GM21576 (cell line): ENCODE data around the gene ACP4.
"Not testable (repeated sequence)": the region's sequence is repeated elsewhere in the genome, so short reads cannot be mapped to it uniquely, and the experiment has no call there.

Experiments
- ATAC-seq: cut with Tn5 transposase; IDR thresholded peaks from one replicate; pipeline ENCODE4 v1.9.1; 2021; ENCODE audit warnings: mild to moderate bottlenecking, moderate library complexity; ENCODE audit not compliant: unreplicated experiment

ACP4 gene

DNA sequence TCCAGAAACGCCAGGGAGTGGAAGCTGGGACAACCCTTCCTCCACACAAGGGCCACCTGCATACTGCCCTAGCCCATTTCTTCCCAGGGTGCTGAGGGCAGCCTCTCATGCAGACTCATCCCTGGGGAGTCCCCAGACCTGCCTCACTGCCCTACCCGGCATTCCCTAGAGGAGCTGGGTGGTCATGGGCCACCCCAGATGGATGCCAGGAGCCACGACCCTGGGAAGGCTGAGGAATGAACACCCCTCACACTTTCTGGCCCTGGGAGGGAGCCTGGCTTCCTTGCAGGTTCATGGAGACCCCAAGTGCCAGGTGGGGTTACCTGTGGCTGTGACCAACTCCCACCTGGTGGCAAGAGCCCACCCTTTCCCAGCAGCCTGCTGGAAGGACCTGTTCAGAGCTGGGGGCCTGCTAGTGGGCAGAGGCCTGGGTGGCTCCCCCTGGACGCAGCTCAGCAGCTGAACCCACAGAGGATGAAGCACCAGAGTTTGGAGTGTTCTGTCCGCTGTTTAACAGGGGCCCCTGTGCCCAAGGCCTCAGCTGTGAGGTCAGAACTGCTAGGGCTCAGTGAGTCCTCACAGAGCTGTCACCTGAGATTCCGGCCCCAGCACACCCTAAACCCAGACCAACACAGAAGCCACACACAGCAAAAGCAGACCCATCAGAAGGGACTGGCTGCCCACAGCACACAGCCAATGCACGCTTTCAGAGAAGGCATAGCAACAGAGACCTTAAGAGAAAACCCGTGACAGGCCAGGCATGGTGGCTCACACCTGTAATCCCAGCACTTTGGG is 6.6 kb downstream of the ACP4 start:
- no peak for ATAC-seq

DNA sequence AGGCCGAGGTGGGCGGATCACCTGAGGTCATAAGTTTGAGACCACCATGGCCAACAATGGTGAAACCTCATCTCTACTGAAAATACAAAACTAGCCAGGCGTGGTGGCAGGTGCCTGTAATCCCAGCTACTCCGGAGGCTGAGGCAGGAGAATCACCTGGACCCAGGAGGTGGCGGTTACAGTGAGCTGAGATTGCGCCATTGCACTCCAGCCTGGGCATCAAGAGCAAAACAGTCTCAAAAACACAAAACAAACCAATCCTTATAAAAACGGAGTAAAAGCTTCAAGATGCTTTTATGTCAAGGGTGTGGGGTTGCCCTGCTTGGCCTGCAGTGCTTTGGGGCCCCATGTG is 7.2 kb downstream of the ACP4 start:
- ATAC-seq = no peak

DNA sequence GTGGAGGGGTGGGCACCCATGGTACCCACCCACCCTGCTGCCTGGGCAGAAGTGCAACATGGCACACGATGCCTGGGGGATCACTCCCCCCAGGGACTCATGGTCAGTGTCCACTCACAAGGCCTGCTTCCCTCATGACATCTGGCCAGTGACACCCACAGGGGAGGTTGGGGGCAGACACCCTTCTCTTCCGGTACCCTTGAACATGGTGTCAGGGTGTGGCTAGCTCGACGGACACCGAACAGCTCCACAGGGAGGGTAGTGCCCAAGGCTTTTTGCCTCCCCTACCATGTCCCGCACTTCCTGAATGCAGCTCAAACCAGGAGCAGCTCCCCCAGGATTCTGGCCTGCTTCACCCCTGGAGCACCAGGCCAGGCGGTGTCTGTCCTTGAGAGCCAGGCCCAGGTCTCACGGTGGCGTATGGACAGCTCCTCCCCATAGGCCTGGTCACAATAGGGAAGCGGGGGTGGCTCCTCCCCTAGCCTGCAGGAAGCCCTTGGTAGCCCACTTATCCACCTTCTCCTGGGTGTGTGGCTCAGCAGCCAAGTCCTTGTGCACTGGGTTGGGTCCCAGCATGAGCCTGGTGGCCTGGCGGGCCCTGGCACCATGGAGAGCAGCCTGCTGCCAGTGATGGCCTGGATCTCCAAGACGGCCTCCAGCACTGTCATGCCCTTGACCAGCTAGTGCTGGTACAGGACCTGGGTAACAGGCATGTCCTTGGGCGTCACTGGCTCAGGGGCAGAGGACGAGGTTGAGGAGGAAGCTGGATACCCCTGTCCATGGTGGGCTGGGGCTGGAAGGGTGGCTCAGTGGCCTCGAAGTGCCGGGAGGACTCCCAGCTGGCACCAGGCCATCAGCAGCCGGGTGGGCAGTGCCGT is 7.8 kb downstream of the ACP4 start:
- ATAC-seq = no peak

DNA sequence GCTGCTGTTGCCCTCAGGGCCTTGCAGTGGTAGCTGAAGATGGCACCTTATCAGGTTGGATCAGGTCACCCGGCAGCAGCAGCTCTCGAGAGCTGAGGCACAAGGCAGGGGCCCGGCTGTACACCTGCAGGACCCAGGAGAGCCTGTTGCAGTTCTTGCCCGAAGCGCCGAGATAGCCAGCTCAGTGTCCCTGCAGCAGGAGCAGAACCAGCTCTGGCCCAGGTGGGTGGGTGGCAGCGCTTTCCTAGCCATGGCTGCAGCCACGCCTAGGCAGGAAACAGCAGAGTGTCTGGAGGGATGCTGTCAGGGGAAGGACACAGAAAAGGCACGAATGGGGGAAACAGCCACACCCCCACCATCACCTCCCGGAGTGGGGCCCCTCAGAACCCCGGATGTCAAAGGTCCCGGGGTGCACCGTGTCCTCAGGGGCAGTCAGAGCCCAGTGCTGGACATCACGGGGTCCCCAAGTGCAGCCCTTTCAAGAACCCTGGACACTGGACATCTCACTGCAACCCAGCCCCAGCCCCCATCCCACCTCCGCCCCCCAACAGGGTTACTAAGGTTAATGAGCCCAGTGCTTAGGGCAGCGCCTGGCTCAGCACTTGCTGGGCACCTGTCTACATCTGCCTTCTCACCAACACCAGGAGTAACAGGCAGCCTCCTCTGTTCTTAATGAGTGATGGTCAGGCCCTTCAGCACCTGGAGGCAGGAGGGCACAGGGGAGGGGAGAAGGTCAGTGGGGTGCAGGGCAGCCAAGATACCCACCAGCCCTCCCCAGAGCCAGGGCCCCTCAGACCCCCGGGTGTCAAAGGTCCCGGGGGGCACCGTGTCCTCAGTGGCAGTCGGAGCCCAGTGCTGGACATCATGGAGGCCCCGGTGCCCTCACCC is 8.7 kb downstream of the ACP4 start:
- ATAC-seq = no peak

DNA sequence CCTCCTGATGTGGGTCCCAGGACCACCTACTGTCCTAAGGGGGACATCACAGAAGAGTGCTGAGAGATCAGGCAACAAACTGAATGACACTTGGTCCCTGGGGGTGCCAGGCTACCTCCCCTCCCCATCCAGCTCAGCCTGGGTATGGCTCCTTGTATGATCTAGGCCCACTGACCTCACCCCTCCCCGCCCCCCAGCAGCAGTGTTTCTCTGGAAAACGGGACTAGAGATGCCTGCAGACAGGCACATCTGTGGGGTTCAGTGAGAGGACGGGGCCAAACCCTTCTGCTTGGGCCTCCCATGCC is 9.3 kb downstream of the ACP4 start:
- ATAC-seq = no peak

DNA sequence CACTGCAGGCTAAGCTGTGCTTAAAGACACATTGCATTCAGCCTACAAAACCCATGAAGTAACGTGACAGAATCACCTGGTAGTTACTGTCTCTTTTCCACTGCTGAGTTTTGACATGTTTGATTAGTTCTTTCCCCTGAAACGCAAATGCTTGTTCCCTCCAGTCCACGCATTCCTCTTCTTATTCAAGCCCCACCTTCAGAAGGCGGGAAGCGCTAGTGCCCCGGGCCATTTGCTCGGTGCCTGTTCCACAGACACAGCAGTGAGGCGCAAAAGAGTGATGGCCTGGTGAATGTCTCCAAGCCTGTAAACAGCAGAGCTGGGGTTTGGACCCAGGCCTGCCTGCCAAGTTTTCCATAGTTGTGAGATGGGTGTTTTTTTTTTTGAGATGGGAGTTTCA is 10.9 kb downstream of the ACP4 start:
- no peak for ATAC-seq

DNA sequence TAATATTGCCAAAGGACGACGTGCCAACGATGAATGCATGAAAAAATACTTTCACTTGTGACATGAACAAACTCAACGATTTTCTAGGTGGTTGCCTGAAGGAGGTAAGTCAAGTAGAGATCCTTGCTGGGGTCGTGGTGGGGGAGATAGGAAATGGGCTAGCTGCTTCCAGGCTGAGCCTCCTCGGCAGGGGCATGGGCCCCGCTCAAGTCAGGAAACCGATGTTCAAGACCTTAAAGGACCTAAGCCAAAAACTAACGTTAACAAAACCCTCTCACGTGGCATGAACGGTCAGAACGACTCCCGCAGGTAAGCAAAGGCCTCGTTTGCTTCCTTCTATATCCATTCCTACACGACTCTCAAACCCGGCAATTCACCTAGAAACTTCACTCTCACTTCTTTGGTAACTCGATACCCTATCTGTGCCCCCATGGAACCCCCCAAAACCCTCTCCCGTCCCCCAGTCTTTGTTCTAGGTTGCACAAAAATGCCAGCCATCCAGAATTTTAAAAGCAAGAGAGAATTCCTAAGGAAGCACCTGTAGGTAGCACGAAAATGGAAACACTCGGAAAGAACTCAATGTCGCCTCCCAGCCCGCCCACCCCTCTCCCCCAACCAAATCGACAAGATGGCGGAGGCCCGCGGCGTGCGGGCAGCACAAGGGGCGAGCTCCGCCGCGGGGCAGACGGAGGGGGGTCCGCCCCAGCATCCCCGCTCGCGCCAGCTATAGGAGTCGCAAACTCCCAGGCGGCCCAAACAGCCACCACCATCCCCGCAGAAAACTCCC is 13.6 kb downstream of the ACP4 start:
- ATAC-seq = no peak

DNA sequence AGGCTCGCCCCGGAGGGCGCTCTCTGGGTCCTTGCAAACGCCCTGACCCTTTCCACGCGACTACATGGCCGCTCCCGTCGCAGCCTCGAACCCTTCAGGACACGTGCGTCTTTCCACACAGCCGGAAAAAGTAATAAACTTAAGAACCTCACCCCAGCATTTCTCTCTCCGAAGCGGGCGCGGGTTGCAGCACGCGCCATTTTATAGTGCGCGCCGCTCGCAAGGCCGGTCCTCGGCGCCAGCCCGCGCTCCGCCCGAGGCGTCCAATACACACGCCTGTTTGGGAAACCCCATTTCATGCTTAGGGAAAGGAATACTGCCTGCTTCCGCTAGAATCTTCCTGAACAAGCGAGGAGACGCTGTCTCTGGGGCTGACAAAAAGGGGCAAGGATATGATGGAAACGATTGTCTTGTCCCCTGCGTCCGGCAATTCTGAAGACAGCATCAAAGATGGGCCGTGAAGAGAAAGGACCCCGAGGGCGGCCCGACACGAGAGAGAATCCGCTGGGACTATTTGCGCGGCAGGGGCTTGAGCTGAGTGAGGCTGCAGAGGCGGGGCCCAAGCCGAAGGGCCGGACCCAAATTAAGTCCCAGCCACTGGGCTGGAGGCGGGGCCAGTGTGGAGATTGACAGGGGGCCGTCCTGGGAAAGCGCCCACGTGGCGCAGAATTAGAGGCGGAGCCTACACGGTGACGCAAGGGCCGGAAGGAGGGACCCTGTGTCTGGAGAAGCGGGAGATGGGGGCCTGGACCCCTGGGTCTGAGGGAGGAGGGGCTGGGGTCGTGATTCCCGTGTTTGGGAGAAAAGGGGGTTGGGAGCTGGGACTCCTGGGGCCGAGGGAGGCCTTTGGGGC is 14.4 kb downstream of the ACP4 start:
- ATAC-seq = peak; percentile 87

DNA sequence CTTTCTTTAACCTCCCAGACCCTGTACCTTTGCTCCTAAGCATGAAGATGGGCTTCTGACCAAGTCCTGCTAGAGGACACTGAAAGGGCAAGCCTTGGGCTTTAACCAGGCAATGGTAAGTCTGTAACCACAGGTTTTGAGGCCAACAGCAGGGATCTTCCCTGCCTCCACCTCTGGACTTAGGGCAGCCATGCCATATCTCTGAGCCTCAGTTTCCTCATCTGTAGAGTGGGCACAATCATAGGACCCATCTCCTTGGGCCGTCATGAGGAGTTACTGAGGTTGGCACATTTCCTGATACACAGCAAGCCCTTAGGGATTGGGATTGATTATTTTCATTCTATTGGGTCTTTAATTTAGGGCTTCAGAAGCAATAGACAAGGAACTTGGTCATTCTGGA is 18.6 kb downstream of the ACP4 start:
- ATAC-seq = no peak

DNA sequence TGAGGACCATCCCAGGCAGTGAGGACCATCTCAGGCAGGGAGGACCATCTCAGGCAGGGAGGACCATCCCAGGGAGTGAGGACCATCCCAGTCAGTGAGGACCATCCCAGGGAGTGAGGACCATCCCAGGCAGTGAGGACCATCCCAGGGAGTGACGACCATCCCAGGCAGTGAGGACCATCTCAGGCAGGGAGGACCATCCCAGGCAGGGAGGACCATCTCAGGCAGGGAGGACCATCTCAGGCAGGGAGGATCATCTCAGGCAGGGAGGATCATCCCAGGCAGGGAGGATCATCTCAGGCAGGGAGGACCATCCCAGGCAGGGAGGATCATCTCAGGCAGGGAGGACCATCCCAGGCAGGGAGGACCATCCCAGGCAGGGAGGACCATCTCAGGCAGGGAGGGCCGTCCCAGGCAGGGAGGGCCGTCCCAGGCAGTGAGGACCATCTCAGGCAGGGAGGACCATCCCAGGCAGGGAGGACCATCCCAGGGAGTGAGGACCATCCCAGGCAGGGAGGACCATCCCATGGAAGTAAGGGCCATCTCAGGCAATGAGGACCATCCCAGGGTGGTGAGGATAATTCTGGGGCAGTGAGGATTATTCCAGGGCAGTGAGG is 21.5 kb downstream of the ACP4 start:
- not testable (repeated sequence) for ATAC-seq

DNA sequence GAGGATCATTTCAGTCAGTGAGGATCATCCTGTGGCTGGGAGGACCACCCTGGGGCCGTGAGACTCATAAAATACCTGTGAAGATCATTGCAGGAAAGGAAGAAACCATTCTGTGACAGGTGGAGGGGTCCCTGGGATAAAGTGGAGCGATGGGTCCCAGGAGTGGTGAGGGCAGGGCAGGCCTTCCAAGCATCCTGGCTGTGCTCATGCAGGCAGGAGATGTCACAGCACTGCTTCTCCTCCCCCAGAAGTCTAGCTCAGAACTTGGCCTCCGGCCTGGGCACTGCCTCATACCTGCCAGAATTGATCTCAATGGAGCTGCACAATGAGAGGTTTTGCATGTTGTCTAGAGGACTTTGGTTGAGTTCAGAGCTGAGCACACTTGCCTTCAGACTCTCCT is 22.3 kb downstream of the ACP4 start:
- ATAC-seq = no peak

DNA sequence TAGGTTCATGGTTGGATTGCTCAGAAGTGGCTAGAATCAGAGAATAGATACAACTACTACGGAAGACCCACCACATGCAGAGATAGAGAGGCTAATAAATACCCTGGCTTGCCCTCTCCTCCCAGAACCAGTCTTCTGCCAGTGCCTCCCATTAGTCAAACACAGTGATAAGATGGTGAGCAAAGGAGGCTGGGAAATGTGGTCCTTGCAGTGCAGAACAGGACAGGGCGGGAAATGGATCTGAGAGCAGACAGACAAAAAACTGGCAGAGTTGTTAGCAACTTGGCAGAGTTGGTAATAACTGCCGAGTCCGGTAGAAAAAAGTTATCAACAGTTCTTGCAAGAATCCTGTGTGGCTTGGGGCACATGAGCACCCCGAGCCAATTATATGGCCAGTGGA is 24.7 kb downstream of the ACP4 start:
- no peak for ATAC-seq

DNA sequence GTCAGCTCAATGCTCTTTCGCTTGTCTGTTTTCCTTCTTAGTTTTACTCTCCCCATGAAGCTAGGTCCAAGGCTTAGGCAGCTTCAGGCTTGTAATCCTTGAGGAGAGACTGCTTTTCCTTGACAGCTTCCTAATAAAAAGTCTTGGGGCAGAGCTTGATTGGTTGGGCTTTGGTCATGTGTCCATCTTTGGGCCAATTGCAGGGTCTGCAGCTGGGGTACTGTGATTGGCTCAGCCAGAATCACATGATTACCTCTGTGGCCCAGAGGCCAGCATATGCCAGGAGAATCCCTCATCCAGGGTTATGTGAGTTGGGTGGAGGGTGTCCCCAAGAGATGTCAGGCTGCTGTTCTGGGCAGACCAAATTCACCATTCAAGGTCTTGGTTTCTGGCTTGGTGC is 25.2 kb downstream of the ACP4 start:
- ATAC-seq = no peak

DNA sequence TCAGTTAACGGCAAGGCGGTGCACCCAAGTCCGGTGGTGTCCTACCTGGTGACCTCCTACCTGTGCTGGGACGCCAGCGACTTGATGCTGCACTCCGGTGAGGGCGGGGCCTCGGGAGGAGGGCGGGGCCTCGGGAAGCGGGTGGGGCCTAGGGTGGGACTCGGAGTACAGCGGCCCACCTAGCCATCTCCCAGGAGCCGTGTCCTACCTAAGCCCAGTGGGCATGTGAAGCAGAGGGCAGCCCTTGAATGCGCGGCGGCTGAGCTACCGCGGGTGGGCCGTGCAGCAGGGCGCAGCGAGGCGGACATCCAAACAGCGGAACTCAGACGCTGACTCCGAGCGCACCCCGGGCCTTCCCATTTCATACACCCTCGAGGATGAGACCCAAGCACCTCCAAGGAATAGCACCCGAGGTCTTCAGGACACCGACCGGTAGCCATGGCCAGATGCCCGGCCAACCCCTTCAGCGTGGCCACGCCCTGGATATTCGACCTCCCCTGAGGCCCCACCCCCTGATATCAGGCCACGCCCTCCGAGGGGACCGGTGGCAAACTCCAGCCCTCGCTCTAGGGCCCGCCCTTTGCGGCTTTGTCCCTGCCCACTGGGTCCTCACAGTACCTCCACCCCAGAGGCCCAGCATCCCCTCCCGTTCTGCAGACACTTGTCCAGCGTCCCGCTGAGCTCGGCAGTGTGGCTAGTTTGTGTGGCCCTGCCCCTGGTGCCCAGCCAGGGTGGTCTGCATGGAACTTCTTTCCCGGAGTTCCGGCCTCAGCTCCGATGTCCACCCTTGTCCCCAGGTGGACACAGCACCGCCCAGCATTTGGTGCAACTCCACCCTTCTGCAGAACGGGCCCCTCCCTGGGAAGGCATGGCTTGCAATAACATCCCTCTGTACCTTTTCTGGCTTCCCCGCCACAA is 28.0 kb downstream of the ACP4 start:
- ATAC-seq = peak; percentile 56

DNA sequence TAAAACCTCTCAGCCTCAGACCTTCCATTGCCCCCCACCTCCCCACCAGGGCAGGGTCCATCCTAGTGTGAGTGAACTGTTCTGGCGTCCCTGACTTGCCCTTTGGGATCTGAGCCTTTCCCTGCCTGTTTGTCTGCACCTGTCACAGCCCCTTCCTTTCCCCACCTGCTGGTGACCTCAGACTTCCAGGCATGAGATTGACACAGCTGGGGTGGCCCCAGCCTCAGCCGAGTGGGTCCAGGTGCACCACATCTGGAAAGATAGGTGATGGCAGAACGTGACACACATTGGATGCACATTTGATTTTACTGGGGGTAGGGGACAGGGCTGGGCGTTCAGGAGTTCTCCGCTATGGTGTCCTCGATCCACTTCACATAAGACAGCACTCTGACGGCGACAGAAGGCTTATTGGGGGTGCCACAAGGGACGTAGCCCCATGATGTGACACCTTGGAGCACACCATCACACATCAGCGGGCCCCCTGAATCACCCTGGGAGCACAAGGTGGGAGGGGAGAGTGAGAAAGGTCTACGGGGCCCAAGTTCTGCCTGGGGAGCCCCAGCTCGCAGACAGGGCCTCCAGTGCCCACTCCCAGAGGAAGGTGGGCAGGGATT is 28.8 kb downstream of the ACP4 start:
- no peak for ATAC-seq

DNA sequence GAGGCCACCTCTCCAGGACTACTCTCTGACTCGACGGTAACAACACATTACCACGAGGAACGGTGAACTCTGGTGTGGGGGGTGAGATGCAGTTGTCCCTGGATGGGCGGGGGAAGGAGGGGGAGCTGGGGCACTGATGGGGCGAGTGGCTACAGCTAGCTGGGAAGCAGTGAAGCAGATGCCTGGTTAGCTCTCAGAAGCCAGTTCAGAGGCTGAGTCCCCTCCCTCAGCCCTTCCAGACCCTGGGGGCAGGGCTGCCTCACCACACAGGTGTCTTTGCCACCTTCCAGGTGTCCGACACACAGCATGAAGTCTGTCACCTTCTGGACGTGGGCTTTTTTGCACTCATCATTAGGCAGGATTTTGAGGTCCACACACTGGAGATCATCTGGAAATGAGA is 29.4 kb downstream of the ACP4 start:
- ATAC-seq = no peak

DNA sequence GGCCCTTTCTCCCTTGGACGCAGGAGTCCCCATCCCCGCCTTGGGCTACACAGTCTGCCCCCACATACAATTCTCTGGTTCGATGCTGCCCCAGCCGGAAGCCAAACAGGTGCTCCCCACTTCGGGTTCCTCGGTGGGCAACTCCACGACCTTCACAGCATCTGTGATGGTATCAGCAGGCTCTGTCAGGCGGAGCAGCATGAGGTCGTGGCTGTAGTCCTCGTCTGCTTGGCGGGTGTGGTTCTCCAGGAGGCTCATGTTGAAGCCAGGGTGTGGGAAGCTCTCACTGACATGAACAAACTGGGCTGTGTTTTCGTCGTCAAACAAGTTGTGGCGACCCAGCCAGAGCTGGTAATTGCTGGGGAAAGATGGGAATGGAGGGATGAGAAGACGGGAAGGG is 29.9 kb downstream of the ACP4 start:
- no peak for ATAC-seq
